Measurements from ENCODE around the gene KCNQ1.

Gene KCNQ1

DNA sequence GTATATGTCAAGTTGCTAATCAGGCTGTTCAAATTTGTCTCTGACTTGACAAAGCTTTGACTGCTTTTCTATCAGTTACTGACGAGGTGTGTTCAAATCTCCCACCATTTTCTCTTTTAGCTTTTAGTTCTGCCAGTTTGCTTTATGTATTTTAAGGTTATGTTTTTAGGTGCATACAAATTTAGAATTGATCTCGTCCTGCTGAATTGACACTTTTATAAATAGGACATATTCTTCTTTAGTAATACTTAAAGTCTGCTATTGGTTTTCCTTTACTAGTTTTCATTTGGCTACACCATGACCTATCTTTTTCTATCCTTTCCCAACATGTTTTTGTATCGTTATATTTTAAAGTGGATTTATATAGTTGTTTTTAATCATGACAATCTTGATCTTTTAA, 320.7 kb downstream of the KCNQ1 start:
- no peak overlapping the region for H3K27ac ChIP-seq (ENCODE audit: low read length, poor library complexity, severe bottlenecking)
- H3K27me3 ChIP-seq (ENCODE audit: control insufficient read depth in 1 of 2, insufficient read depth in 1 of 2, low read length in 2 of 2) = no peaks in the 10 kb centered on the region
- no peak overlapping the region for H3K4me2 ChIP-seq (ENCODE audit: low read length, poor library complexity, severe bottlenecking)
- H3K14ac ChIP-seq (ENCODE audit: low read length in 2 of 2) = no peak overlapping the region
- H3K23ac ChIP-seq (ENCODE audit: low read length in 2 of 2) = no peak overlapping the region
- no peak overlapping the region for H2AFZ ChIP-seq (ENCODE audit: low read depth, low read length)
- no peaks in the 10 kb centered on the region for H3K79me1 ChIP-seq (replicated peaks; ENCODE audit: low read length, poor library complexity, severe bottlenecking)
- H3K9ac ChIP-seq (ENCODE audit: low read length) = no peak overlapping the region
- H2BK12ac ChIP-seq (ENCODE audit: low read length in 2 of 2) = no peak overlapping the region
- no peak for DNase-seq
- no peak overlapping the region for H4K91ac ChIP-seq (ENCODE audit: low read length)
- H4K8ac ChIP-seq (ENCODE audit: low read length) = no peak overlapping the region
- no peak overlapping the region for H2AK5ac ChIP-seq (ENCODE audit: low read length, severe bottlenecking)
- no peak overlapping the region for H3K18ac ChIP-seq (ENCODE audit: low read depth in 1 of 2, low read length in 2 of 2)
- WGBS = 83% methylated on average over 1 of the region's 3 CpGs
- H3K36me3 ChIP-seq (ENCODE audit: control insufficient read depth in 1 of 2, insufficient read depth in 2 of 2, low read depth in 1 of 2, low read length in 2 of 2) = no peaks in the 10 kb centered on the region
- no peak overlapping the region for H2BK15ac ChIP-seq (ENCODE audit: low read depth, poor library complexity, severe bottlenecking)
- peaks cover 20% of the 10 kb centered on the region for H3K4me1 ChIP-seq (ENCODE audit: control insufficient read depth, insufficient read depth, low read depth, low read length)
- H2BK5ac ChIP-seq (ENCODE audit: low read depth, low read length, poor library complexity, severe bottlenecking) = no peak overlapping the region
- no peaks in the 10 kb centered on the region for H3K9me3 ChIP-seq (ENCODE audit: control insufficient read depth, low read length)
- H3K4ac ChIP-seq (ENCODE audit: low read depth in 1 of 2, low read length in 2 of 2) = no peak overlapping the region
- no peak overlapping the region for H2BK120ac ChIP-seq (ENCODE audit: low read depth, low read length)
- no peak overlapping the region for H3K4me3 ChIP-seq (ENCODE audit: insufficient read depth in 1 of 2, low read depth in 1 of 2, low read length in 2 of 2)

- Histone ChIP-seq H4K91ac (ENCODE audit: low read length) (no peak overlapping the region), H4K8ac (ENCODE audit: low read length) (no peak overlapping the region), H2AK5ac (ENCODE audit: low read length, severe bottlenecking) (no peak overlapping the region), H3K27ac (ENCODE audit: low read length, poor library complexity, severe bottlenecking) (no peak overlapping the region), H3K79me1 (replicated peaks; ENCODE audit: low read length, poor library complexity, severe bottlenecking) (no peaks in the 10 kb centered on the region), H3K18ac (ENCODE audit: low read depth in 1 of 2, low read length in 2 of 2) (no peak overlapping the region), H3K23ac (ENCODE audit: low read length in 2 of 2) (no peak overlapping the region), H2BK12ac (ENCODE audit: low read length in 2 of 2) (no peak overlapping the region), H3K9ac (ENCODE audit: low read length) (no peak overlapping the region), H3K27me3 (ENCODE audit: control insufficient read depth in 1 of 2, insufficient read depth in 1 of 2, low read length in 2 of 2) (no peaks in the 10 kb centered on the region), H3K4me1 (ENCODE audit: control insufficient read depth, insufficient read depth, low read depth, low read length) (peaks cover 17% of the 10 kb centered on the region), H2AFZ (ENCODE audit: low read depth, low read length) (no peak overlapping the region), H3K4me3 (ENCODE audit: insufficient read depth in 1 of 2, low read depth in 1 of 2, low read length in 2 of 2) (no peak overlapping the region), H2BK15ac (ENCODE audit: low read depth, poor library complexity, severe bottlenecking) (no peak overlapping the region), H3K36me3 (ENCODE audit: control insufficient read depth in 1 of 2, insufficient read depth in 2 of 2, low read depth in 1 of 2, low read length in 2 of 2) (no peaks in the 10 kb centered on the region), H3K14ac (ENCODE audit: low read length in 2 of 2) (no peak overlapping the region), H2BK120ac (ENCODE audit: low read depth, low read length) (no peak overlapping the region), H3K4ac (ENCODE audit: low read depth in 1 of 2, low read length in 2 of 2) (no peak overlapping the region), H3K4me2 (ENCODE audit: low read length, poor library complexity, severe bottlenecking) (no peak overlapping the region), H3K9me3 (ENCODE audit: control insufficient read depth, low read length) (no peaks in the 10 kb centered on the region), H2BK5ac (ENCODE audit: low read depth, low read length, poor library complexity, severe bottlenecking) (no peak overlapping the region)
- DNase-seq = no peak
- WGBS = 79% methylated on average over 4 of the region's 4 CpGs
Measured at GRCh38 chr11:2766166-2766565, 321.4 kb downstream of the KCNQ1 start.

DNA sequence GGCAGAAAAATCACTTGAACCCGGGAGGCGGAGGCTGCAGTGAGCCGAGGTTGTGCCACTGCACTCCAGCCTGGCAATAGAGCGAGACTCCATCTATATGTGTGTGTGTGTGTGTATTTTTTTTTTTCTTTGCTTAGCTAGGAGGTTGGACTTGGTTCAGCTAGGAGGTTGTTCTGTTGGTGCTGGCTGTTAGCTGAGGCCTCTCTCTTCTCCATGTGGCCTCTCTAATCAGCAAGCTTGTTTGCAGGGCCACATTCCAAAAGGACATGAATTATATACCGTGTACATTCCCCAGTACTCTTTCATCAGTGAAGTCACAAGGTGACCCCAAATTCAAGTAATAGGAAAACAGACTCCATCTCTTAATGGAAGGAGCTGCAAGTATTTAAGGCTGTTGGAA, 322.3 kb downstream of the KCNQ1 start:
- WGBS = 96% methylated on average over 5 of the region's 5 CpGs
- Histone ChIP-seq H4K91ac (ENCODE audit: low read length) (no peak overlapping the region), H3K14ac (ENCODE audit: low read length in 2 of 2) (no peak overlapping the region)

GRCh38 chr11:2767801-2768200, 323.0 kb downstream of the KCNQ1 start:
- no peak overlapping the region for H2AK5ac ChIP-seq (ENCODE audit: low read length, severe bottlenecking)
- H2BK12ac ChIP-seq (ENCODE audit: low read length in 2 of 2) = no peak overlapping the region
- DNase-seq = no peak
- H3K27ac ChIP-seq (ENCODE audit: low read length, poor library complexity, severe bottlenecking) = no peak overlapping the region
- no peak overlapping the region for H3K4me2 ChIP-seq (ENCODE audit: low read length, poor library complexity, severe bottlenecking)
- no peak overlapping the region for H2BK120ac ChIP-seq (ENCODE audit: low read depth, low read length)
- no peak overlapping the region for H3K9ac ChIP-seq (ENCODE audit: low read length)
- peaks cover 0 to 4% of the 10 kb centered on the region in 2 experiments for H3K27me3 ChIP-seq (ENCODE audit: control insufficient read depth in 1 of 2, insufficient read depth in 1 of 2, low read length in 2 of 2)
- H2BK5ac ChIP-seq (ENCODE audit: low read depth, low read length, poor library complexity, severe bottlenecking) = no peak overlapping the region
- no peak overlapping the region for H4K8ac ChIP-seq (ENCODE audit: low read length)
- WGBS = 92% methylated on average over 7 of the region's 8 CpGs
- no peaks in the 10 kb centered on the region for H3K36me3 ChIP-seq (ENCODE audit: control insufficient read depth in 1 of 2, insufficient read depth in 2 of 2, low read depth in 1 of 2, low read length in 2 of 2)
- H3K23ac ChIP-seq (ENCODE audit: low read length in 2 of 2) = no peak overlapping the region
- no peak overlapping the region for H2BK15ac ChIP-seq (ENCODE audit: low read depth, poor library complexity, severe bottlenecking)
- H3K14ac ChIP-seq (ENCODE audit: low read length in 2 of 2) = no peak overlapping the region
- H3K4ac ChIP-seq (ENCODE audit: low read depth in 1 of 2, low read length in 2 of 2) = no peak overlapping the region
- H3K79me1 ChIP-seq (replicated peaks; ENCODE audit: low read length, poor library complexity, severe bottlenecking) = no peaks in the 10 kb centered on the region
- H4K91ac ChIP-seq (ENCODE audit: low read length) = peak overlapping the region; percentile 10
- no peaks in the 10 kb centered on the region for H3K9me3 ChIP-seq (ENCODE audit: control insufficient read depth, low read length)
- no peak overlapping the region for H2AFZ ChIP-seq (ENCODE audit: low read depth, low read length)
- peaks cover 27% of the 10 kb centered on the region for H3K4me1 ChIP-seq (ENCODE audit: control insufficient read depth, insufficient read depth, low read depth, low read length)
- no peak overlapping the region for H3K18ac ChIP-seq (ENCODE audit: low read depth in 1 of 2, low read length in 2 of 2)
- H3K4me3 ChIP-seq (ENCODE audit: insufficient read depth in 1 of 2, low read depth in 1 of 2, low read length in 2 of 2) = no peak overlapping the region

More for the DNA sequence above, 322.3 kb downstream of the KCNQ1 start:
- H3K4me3 ChIP-seq (ENCODE audit: insufficient read depth in 1 of 2, low read depth in 1 of 2, low read length in 2 of 2) = no peak overlapping the region
- H3K9me3 ChIP-seq (ENCODE audit: control insufficient read depth, low read length) = no peaks in the 10 kb centered on the region
- H3K36me3 ChIP-seq (ENCODE audit: control insufficient read depth in 1 of 2, insufficient read depth in 2 of 2, low read depth in 1 of 2, low read length in 2 of 2) = no peaks in the 10 kb centered on the region
- H3K23ac ChIP-seq (ENCODE audit: low read length in 2 of 2) = no peak overlapping the region
- H3K27me3 ChIP-seq (ENCODE audit: control insufficient read depth in 1 of 2, insufficient read depth in 1 of 2, low read length in 2 of 2) = peaks cover 0 to 4% of the 10 kb centered on the region in 2 experiments
- no peaks in the 10 kb centered on the region for H3K79me1 ChIP-seq (replicated peaks; ENCODE audit: low read length, poor library complexity, severe bottlenecking)
- H2BK12ac ChIP-seq (ENCODE audit: low read length in 2 of 2) = no peak overlapping the region
- no peak overlapping the region for H2AFZ ChIP-seq (ENCODE audit: low read depth, low read length)
- no peak overlapping the region for H4K8ac ChIP-seq (ENCODE audit: low read length)
- H2AK5ac ChIP-seq (ENCODE audit: low read length, severe bottlenecking) = no peak overlapping the region
- no peak overlapping the region for H3K4me2 ChIP-seq (ENCODE audit: low read length, poor library complexity, severe bottlenecking)
- H3K27ac ChIP-seq (ENCODE audit: low read length, poor library complexity, severe bottlenecking) = no peak overlapping the region
- no peak overlapping the region for H3K18ac ChIP-seq (ENCODE audit: low read depth in 1 of 2, low read length in 2 of 2)
- no peak overlapping the region for H2BK120ac ChIP-seq (ENCODE audit: low read depth, low read length)
- no peak overlapping the region for H3K4ac ChIP-seq (ENCODE audit: low read depth in 1 of 2, low read length in 2 of 2)
- peaks cover 20% of the 10 kb centered on the region for H3K4me1 ChIP-seq (ENCODE audit: control insufficient read depth, insufficient read depth, low read depth, low read length)
- no peak overlapping the region for H2BK15ac ChIP-seq (ENCODE audit: low read depth, poor library complexity, severe bottlenecking)
- no peak overlapping the region for H3K9ac ChIP-seq (ENCODE audit: low read length)
- H2BK5ac ChIP-seq (ENCODE audit: low read depth, low read length, poor library complexity, severe bottlenecking) = no peak overlapping the region
- DNase-seq = no peak

Measured in mesenchymal stem cell (in vitro differentiated cells and primary cell).